COR-L47 (cell line): ENCODE measurements around the gene MTCL1.

Source experiments
- DNase-seq: peaks from one replicate; lab custom pipeline; 2025; lab: John Stamatoyannopoulos, UW

Gene MTCL1

GRCh38 chr18:8868276-8868675 lies 162.9 kb downstream of the MTCL1 start:
- DNase-seq = no peak

DNA sequence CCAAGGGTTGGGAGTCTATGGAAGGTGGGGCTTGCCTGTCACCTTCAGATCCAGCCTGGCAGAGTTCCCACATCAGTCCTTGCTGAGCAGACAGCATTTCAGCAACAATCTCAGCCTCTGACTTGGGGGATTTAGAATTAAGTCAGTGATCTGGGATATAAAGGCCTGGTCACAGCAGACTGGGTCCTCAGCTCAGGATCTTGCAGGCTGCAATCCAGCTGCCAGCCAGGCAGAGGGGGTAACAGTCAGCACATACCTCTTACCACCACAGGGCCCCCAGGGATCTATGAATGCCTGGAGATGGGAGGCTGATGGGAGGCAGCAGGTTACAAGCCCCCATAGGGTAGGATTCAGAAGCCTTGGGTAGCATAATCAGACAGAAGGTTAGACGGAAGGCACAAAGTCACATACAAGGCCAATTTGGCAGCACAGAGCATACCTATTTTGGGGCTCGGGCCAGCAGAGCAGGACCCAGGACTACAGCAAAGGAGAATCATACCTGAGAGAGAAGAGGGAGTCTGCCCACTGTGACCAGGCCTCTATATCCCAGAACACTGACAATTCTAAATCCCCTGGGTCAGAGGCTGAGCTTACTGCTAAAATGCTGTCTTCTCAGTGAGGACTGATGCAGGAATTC lies 163.5 kb downstream of the MTCL1 start:
- no peak for DNase-seq

GRCh38 chr18:8869696-8870095 lies 164.3 kb downstream of the MTCL1 start:
- no peak for DNase-seq

DNA sequence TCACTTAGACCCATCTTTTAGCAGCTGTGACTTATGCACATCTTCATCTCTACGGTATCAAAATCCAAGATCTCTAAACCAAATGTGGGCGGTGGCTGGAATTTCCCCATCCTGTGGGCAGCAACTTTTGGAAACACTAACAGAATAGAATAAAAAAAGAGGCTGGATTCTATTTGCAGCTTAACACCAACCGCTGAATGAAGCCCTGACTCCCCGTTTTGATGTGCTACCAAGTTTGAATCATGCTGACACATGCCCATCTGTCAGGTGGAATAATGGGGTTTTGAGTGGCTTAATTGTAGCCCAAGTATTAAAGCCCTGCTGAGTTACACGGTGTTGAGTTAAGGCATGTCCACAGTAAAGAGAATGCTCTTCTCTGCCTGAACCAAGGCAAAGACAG lies 165.2 kb downstream of the MTCL1 start:
- DNase-seq = no peak

GRCh38 chr18:8871489-8871888 lies 166.1 kb downstream of the MTCL1 start:
- DNase-seq = no peak

- no peak for DNase-seq
These were observed 169.5 kb downstream of the MTCL1 start for GRCh38 chr18:8874872-8875271.

GRCh38 chr18:8876887-8877286 lies 171.5 kb downstream of the MTCL1 start:
- DNase-seq = no peak

DNA sequence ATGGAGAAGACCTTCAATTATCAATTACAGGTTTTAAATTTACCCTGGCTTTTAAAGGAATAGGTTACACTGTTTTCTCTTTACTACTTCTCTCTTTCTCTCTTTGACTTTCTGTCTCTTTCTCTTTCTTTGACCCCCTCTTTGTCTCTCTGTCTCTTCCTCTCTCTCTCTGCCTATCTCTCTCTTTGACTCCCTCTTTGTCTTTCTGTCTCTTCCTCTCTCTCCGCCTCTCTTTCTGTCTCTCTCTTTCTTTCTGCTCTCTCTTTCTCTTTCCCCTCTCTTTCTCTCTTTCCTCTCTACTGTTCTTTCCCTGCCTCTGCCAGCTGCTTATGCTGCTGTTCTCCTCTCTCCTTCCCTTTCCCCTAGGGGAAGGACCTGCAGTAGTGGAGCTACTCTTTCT lies 175.7 kb downstream of the MTCL1 start:
- no peak for DNase-seq
